Measurements from ENCODE around the gene GOLGA6D.
A peak's percentile ranks its signal among the peaks of the same experiment; 100 is the strongest.
"Not testable (repeated sequence)": the region's sequence is repeated elsewhere in the genome, so short reads cannot be mapped to it uniquely, and the experiment has no call there.

The GOLGA6D gene

DNA sequence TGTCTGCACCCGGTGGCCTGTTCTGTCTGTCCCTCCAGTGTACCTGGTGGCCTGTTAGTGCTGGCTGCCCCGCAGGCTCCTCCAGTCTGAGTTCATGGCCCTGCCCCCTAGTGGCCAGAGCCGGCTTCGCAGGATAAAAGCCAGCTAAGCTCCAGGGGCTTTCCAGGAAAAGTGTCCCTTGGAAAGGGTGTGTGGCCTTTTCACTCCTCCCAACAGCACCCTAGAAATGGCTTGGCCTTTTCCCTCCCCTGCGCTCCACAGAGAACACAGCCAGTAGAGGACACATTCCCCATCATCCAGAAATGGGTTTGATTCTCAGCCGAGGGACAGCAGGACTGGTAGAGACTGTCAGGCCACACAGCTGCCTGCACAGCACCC is 16.7 kb downstream of the GOLGA6D start:
- not testable (repeated sequence) for DNase-seq (ENCODE audit: low spot score)
- TF ChIP-seq, protein P1, sequence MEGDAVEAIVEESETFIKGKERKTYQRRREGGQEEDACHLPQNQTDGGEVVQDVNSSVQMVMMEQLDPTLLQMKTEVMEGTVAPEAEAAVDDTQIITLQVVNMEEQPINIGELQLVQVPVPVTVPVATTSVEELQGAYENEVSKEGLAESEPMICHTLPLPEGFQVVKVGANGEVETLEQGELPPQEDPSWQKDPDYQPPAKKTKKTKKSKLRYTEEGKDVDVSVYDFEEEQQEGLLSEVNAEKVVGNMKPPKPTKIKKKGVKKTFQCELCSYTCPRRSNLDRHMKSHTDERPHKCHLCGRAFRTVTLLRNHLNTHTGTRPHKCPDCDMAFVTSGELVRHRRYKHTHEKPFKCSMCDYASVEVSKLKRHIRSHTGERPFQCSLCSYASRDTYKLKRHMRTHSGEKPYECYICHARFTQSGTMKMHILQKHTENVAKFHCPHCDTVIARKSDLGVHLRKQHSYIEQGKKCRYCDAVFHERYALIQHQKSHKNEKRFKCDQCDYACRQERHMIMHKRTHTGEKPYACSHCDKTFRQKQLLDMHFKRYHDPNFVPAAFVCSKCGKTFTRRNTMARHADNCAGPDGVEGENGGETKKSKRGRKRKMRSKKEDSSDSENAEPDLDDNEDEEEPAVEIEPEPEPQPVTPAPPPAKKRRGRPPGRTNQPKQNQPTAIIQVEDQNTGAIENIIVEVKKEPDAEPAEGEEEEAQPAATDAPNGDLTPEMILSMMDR (IDR thresholded peaks at IDR 0.05; ENCODE audit: extremely low read depth, missing control alignments) = peak; percentile 32

DNA sequence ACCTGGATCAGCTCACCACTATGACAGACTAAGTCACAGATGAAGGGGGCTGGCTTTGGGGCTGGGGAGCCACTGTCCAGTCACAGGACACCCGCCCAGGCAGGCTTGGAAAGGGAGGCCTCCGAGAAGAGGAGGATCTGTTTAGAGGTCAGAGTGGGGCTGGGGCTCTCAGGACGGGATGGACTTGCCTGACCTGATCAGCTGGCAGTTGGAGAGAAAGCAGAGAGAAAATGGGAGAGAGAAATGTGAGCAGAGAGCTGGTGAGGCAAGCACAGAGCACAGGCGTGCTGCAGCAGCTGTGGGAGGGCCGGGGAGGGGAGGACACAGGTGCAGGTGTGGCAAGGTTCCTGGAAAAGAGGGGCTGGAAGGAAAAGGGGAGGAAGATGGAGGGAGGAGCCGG is 17.4 kb downstream of the GOLGA6D start:
- DNase-seq (ENCODE audit: low spot score) = not testable (repeated sequence)

DNA sequence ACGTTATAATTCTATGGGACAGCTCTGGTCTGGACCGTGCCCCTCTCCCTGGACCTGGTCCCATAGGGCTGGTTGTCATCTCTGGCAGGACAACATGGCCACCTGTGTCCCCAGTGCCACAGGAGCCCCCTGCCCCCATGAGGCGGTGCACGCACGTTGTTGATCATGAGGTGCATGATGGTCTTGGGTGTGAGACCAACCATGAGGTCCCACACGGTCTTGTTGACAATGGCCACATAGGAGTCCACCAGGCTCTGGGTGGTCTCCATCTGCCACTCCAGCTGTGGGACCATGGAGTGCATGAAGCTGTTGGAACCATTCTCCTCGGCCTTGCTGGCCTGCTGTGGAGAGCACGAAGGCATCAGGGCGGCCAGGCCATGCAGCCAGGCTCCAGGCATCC is 19.7 kb downstream of the GOLGA6D start:
- TF ChIP-seq, protein P1 (IDR thresholded peaks at IDR 0.05; ENCODE audit: extremely low read depth, missing control alignments) = no peak
- DNase-seq (ENCODE audit: low spot score) = no peak

DNA sequence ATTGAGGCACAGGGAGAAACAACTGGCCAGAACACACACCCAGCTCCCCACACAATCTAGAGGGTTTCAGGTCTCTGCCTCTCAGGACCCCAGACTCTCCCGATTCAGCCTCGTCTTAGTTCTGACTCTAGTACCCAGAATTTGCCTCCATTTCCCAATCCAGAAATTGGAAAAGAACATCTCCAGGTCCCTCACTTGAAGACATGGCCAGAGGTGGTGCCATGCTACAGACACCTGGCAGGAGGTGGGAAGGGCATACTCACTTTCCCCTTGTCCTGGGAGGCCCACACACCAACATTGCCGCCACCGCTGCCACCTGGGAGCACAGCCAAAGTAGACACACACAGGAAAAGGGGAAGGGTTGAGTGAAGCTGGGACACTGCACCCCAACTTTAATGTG is 20.1 kb downstream of the GOLGA6D start:
- not testable (repeated sequence) for DNase-seq (ENCODE audit: low spot score)

DNA sequence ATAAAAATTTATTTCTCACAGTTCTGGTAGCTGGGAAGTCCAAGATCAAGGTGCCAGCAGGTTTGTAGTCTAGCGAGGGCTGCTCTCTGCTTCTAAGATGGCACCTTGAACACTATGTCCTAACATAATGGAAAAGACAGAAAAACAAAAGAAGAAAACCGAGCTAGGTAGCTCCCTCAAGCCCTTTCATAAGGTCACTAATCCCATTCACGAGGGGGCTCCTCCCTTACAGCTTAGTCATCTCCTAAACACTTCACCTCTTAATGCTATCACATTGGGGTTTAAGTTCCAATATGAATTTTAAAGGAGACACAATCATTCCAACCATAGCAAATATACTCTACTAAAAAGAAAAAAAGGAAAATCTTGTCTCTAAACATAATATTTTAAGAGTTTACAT is 23.6 kb downstream of the GOLGA6D start:
- TF ChIP-seq, protein P1 (IDR thresholded peaks at IDR 0.05; ENCODE audit: extremely low read depth, missing control alignments) = no peak
- DNase-seq (ENCODE audit: low spot score) = no peak

DNA sequence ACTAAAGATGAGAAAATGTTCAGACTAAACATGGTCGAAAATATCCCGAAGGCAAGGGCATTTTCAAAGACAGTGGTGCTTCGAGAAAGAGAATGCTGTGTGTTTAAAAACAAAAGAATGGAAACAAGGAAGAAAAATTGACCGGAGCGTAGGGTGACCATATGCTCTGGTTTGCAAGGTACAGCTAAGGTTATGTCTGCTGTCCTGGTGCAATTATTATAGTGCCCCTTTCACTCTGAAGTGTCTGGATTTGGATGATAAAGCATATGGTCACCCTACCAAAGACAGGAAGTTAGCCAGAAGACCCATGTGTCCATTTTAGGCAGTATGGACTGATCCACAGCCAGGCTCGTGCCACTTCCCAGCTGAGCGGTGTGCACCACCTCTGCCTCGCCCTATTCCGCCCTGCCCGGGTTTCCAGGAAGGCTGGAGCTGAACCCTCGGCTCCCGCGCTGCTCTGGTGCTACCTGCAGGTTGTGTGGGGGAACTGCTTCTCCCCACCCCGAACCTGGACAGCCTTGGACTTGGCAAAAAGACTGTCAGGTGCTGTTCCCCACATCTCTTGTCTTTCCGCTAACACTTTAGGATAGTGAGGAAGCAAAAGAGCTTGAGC is 25.2 kb downstream of the GOLGA6D start:
- TF ChIP-seq, protein P1 (IDR thresholded peaks at IDR 0.05; ENCODE audit: extremely low read depth, missing control alignments) = peak; percentile 58
- no peak for DNase-seq (ENCODE audit: low spot score)

DNA sequence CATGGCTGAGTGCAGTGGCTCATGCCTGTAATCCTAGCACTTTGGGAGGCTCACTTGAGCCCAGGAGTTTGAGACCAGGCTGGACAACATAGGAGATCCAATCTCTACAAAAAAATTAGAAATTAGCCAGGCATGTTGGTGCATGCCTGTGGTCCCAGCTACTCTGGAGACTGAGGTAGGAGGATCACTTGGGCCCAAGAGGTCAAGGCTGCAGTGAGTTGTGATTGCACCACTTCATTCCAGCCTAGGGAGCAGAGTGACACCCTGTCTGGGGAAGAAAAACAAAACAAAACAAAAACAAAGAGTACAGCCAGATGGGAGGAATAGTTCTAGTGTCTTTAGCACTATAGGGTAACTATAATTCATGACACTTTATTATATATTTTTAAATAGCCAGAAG is 27.1 kb downstream of the GOLGA6D start:
- DNase-seq (ENCODE audit: low spot score) = no peak
- TF ChIP-seq, protein P1 (IDR thresholded peaks at IDR 0.05; ENCODE audit: extremely low read depth, missing control alignments) = no peak

DNA sequence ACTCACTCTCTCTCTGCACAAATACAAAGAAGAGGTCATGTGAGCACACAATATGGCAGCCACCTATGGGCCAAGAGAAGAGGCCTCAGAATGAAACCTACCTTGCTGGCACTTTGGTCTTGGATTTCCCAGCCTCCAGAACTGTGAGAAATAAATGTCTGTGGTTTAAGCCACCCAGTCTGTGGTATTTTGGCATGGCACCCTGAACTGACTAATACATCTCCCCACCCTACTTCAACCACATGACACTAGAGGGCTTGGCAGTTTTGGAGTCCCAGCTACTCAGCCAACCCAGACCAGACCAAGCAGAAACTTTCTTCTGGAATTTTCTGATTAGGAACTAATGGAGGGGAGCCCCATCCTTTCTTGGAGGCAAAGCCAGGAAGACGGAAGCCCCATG is 29.9 kb downstream of the GOLGA6D start:
- not testable (repeated sequence) for DNase-seq (ENCODE audit: low spot score)

DNA sequence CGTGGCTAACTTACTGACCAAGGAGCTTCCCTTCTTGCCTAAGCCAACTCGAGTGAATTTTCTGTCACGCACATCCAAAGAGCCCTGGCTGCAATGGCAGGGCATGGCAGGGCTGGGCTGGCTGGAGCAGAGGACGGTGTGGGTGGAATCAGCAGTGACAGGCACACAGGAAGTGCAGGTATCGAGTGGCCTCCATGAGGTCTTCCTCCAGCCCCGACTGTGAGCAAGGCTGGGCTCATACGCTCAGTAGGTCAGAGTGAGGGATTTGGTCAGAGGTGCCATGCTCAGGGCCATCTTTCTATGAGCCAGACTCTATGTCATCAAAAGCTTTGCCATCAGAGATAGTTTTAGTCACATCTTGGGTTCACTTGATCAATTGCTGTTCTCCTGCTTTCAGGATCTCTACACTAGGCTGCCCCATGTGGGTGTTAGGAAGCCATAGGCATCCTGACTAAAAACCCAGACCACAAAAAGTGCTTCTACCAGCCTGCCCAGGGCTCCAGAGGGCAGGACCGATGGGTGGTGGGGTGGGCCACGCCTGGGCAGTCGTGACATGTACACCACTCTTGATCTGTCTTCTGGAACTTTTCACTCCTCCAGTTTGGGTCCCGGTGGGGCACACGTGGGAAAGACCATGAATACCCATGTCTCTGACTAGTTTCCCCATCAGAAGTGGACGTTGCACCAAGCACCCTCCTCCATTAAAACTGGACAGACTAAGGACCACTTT is 30.6 kb downstream of the GOLGA6D start:
- DNase-seq (ENCODE audit: low spot score) = no peak
- TF ChIP-seq, protein P1 (IDR thresholded peaks at IDR 0.05; ENCODE audit: extremely low read depth, missing control alignments) = no peak
